SK-N-SH (cell line): Measurements from ENCODE around the gene PDE4B. TPM values are rescaled to one million over a fixed set of nuclear protein-coding genes. Genes with fewer than 3 reads are reported as not detected.
A peak's percentile ranks its signal among the peaks of the same experiment; 100 is the strongest.

ENCODE experiments used
- CTCF ChIA-PET: fragments of 300-600, 350-600 bp; formaldehyde crosslinking; extraction: SDS; loops from one replicate; lab custom pipeline; 2021; lab: Yijun Ruan, JAX
- POLR2A ChIA-PET: fragments of 350-600 bp; sonication (Branson Sonifier 250); formaldehyde crosslinking; extraction: SDS; loops from one replicate; lab custom pipeline; 2020; ENCODE audit warnings: antibody characterized with exemption, inconsistent platforms; lab: Yijun Ruan, JAX
- DNase-seq: peaks from one replicate; pipeline ENCODE4 v3.0.0; 2012
- H2AFZ ChIP-seq: fragments of 200-600 bp; sonication (generic); 2 replicates; pipeline ENCODE4 v1.8.1; 2016; ENCODE audit warnings: antibody characterized with exemption, mild to moderate bottlenecking, low read depth
- H3F3A ChIP-seq: fragments of 200-600 bp; sonication (generic); replicated peaks from 2 replicates; pipeline ENCODE3; 2016; ENCODE audit warnings: antibody characterized with exemption, mild to moderate bottlenecking; ENCODE audit not compliant: insufficient read depth
- H3K27ac ChIP-seq, 2 experiments: fragments of 200-500 bp in 1 of 2; fragments of 200-600 bp in 1 of 2; sonication (Bioruptor generic) in 1 of 2; sonication (generic), shearing (Covaris generic) in 1 of 2; 2 replicates each; pipeline versions ENCODE4 v1.5.1 to v1.6.1; 2014 to 2016; ENCODE audit warnings: low read depth in 2 of 2, inconsistent platforms in 1 of 2, low read length in 1 of 2, mild to moderate bottlenecking in 1 of 2, mixed read lengths in 1 of 2
- H3K27me3 ChIP-seq: fragments of 200-600 bp; sonication (generic), shearing (Covaris generic); 2 replicates; pipeline ENCODE4 v1.6.1; 2016; ENCODE audit warnings: mixed run types; ENCODE audit not compliant: insufficient read depth
- H3K36me3 ChIP-seq, 2 experiments: fragments of 200-500 bp in 1 of 2; fragments of 200-600 bp in 1 of 2; sonication (Bioruptor generic) in 1 of 2; sonication (generic) in 1 of 2; replicated peaks in 1 of 2; 2 replicates each; pipeline versions ENCODE3 to v1.5.1; 2014 to 2016; ENCODE audit warnings: low read length in 1 of 2, mild to moderate bottlenecking in 1 of 2; ENCODE audit not compliant: insufficient read depth in 2 of 2, control insufficient read depth in 1 of 2
- H3K4me1 ChIP-seq, 2 experiments: fragments of 200-500 bp in 1 of 2; fragments of 200-600 bp in 1 of 2; sonication (Bioruptor generic) in 1 of 2; sonication (generic), shearing (Covaris generic) in 1 of 2; 2 replicates each; pipeline versions ENCODE4 v1.5.1 to v1.6.1; 2014 to 2016; ENCODE audit warnings: low read depth in 1 of 2, low read length in 1 of 2, mixed run types in 1 of 2; ENCODE audit not compliant: insufficient read depth in 2 of 2, control insufficient read depth in 1 of 2
- H3K4me2 ChIP-seq: fragments of 200-600 bp; sonication (generic), shearing (Covaris generic); 2 replicates; pipeline ENCODE4 v1.6.1; 2017; ENCODE audit warnings: mixed run types
- H3K4me3 ChIP-seq, 2 experiments: fragments of 200-500 bp in 1 of 2; fragments of 200-600 bp in 1 of 2; sonication (Bioruptor generic) in 1 of 2; sonication (generic), shearing (Covaris generic) in 1 of 2; 2 replicates each; pipeline versions ENCODE4 v1.5.1 to v1.8.1; 2014 to 2016; ENCODE audit warnings: low read depth in 2 of 2, inconsistent platforms in 1 of 2, low read length in 1 of 2, mild to moderate bottlenecking in 1 of 2, mixed read lengths in 1 of 2, moderate library complexity in 1 of 2
- H3K79me2 ChIP-seq: fragments of 200-600 bp; sonication (generic); 2 replicates; pipeline ENCODE4 v1.8.1; 2017; ENCODE audit warnings: mild to moderate bottlenecking; ENCODE audit not compliant: insufficient read depth
- H3K9ac ChIP-seq: fragments of 200-600 bp; sonication (generic); 2 replicates; pipeline ENCODE4 v1.6.1; 2017; ENCODE audit warnings: mixed run types
- H3K9me2 ChIP-seq: fragments of 200-600 bp; sonication (generic); 2 replicates; pipeline ENCODE4 v1.6.1; 2017; ENCODE audit warnings: mixed run types
- H3K9me3 ChIP-seq: fragments of 200-600 bp; sonication (generic); 2 replicates; pipeline ENCODE4 v1.6.1; 2017; ENCODE audit warnings: mixed run types, mild to moderate bottlenecking, moderate library complexity
- H4K20me1 ChIP-seq: fragments of 200-600 bp; sonication (generic); 2 replicates; pipeline ENCODE4 v1.6.1; 2017; ENCODE audit warnings: mild to moderate bottlenecking, mixed run types; ENCODE audit not compliant: insufficient read depth
- IRF3 ChIP-seq: fragments of 150-350 bp; IDR thresholded peaks from 2 replicates; pipeline ENCODE4 v1.6.1; 2016; ENCODE audit warnings: mild to moderate bottlenecking, low read depth, low read length
- MEF2A ChIP-seq: IDR thresholded peaks from 2 replicates; pipeline ENCODE4 v1.4.0; 2012; ENCODE audit warnings: low read depth, borderline replicate concordance
- PBX3 ChIP-seq: IDR thresholded peaks from 2 replicates; pipeline ENCODE4; 2012
- POLR2AphosphoS5 ChIP-seq: IDR thresholded peaks from 2 replicates; pipeline ENCODE4 v1.6.1; 2012; ENCODE audit warnings: low read depth, low read length
- RAD21 ChIP-seq: IDR thresholded peaks from 2 replicates; pipeline ENCODE4 v1.6.1; 2012; ENCODE audit warnings: mild to moderate bottlenecking, low read length
- RXRA ChIP-seq: IDR thresholded peaks from 2 replicates; pipeline ENCODE4 v1.4.0; 2012; ENCODE audit warnings: low read depth, mild to moderate bottlenecking, borderline replicate concordance
- SIN3A ChIP-seq: IDR thresholded peaks from 2 replicates; pipeline ENCODE4 v1.6.1; 2012; ENCODE audit warnings: low read depth, mild to moderate bottlenecking, low read length, moderate library complexity, borderline replicate concordance
- USF1 ChIP-seq: IDR thresholded peaks from 2 replicates; pipeline ENCODE4 v1.4.0; 2012; ENCODE audit warnings: low read depth, borderline replicate concordance
- WGBS: methylation state at CpG from one replicate; pipeline ENCODE4 v1.1.6; 2017; ENCODE audit warnings: low lambda C conversion rate; 5-methylcytosine and 5-hydroxymethylcytosine counted together
- polyA plus RNA-seq, 3 experiments: library from polyadenylated mRNA; depleted of rRNA; stranded (reverse); fragments of >200 nt; gene quantifications; 2 replicates each; pipeline ENCODE4 v1.2.3, GENCODE V29; 2012

The PDE4B gene
- polyA plus RNA-seq, 1 of the 3 experiments (the other 2 are of a cell fraction), result 1.9 TPM

- Histone ChIP-seq H3K9me3 (no peaks in the 10 kb centered on the region), H3K36me3 (no peaks in the 10 kb centered on the region), H3K9ac (no peak overlapping the region), H2AFZ (no peak overlapping the region), H3K4me3 (no peak overlapping the region), H3K4me2 (no peak overlapping the region), H3K79me2 (no peaks in the 10 kb centered on the region), H4K20me1 (no peaks in the 10 kb centered on the region), H3K9me2 (no peaks in the 10 kb centered on the region)
- no peak for TF ChIP-seq RXRA
- no peak for TF ChIP-seq IRF3
- TF ChIP-seq RAD21, result no peak
- TF ChIP-seq USF1, result no peak
- no peak for TF ChIP-seq MEF2A
- TF ChIP-seq SIN3A, result no peak
- TF ChIP-seq, all 33 proteins: peak for 0
- POLR2A ChIA-PET, result no interaction called here
- CTCF ChIA-PET, result interaction anchor here (0.8 to 1.8 kb wide), 2 partner anchors 70 to 81 kb away, joined by 3 to 8 read pairs; no protein-coding TSS in a partner anchor
- Histone ChIP-seq H3F3A (no peaks in the 10 kb centered on the region), H3K4me1 (peaks cover 6 to 28% of the 10 kb centered on the region in 2 experiments; a peak in 2 of 4 replicates), H3K27me3 (no peaks in the 10 kb centered on the region), H3K27ac (no peak overlapping the region)
- WGBS, result 95% methylated on average over 1 of the region's 1 CpG
- no peak for DNase-seq
Observed at GRCh38 chr1:66172272-66172671, 379.6 kb downstream of the PDE4B start.

GRCh38 chr1:66175098-66175497 is 382.4 kb downstream of the PDE4B start:
- no peaks in the 10 kb centered on the region for H3K9me2 ChIP-seq
- WGBS, result 85% methylated on average over 1 of the region's 1 CpG
- H2AFZ ChIP-seq, result no peak overlapping the region
- CTCF ChIA-PET, result no interaction called here
- no peaks in the 10 kb centered on the region for H4K20me1 ChIP-seq
- DNase-seq, result no peak
- H3K4me3 ChIP-seq, result no peak overlapping the region
- no peaks in the 10 kb centered on the region for H3K27me3 ChIP-seq
- H3K27ac ChIP-seq, result peak overlapping the region in 1 of 2 experiments; percentile 55; a peak in 1 of 4 replicates
- TF ChIP-seq POLR2AphosphoS5 (no peak), PBX3 (no peak)
- TF ChIP-seq, all 33 proteins: peak for 0
- Histone ChIP-seq H3K4me1 (peaks cover 6 to 15% of the 10 kb centered on the region in 2 experiments; a peak in 2 of 4 replicates), H3K9me3 (no peaks in the 10 kb centered on the region), H3K36me3 (no peaks in the 10 kb centered on the region), H3F3A (peaks cover 3% of the 10 kb centered on the region), H3K9ac (no peak overlapping the region), H3K4me2 (no peak overlapping the region), H3K79me2 (no peaks in the 10 kb centered on the region)
- POLR2A ChIA-PET, result interaction anchor here (0.7 kb wide), 1 partner anchor 11 kb away, joined by 3 read pairs; no protein-coding TSS in a partner anchor
